ENCODE data around the gene ACOX1. TPM values are rescaled to one million over a fixed set of nuclear protein-coding genes. Genes with fewer than 3 reads are reported as not detected.

ACOX1 gene
- total RNA-seq, 4 donors from 2014 or later = 97.3 to 165 (median 103) TPM

DNA sequence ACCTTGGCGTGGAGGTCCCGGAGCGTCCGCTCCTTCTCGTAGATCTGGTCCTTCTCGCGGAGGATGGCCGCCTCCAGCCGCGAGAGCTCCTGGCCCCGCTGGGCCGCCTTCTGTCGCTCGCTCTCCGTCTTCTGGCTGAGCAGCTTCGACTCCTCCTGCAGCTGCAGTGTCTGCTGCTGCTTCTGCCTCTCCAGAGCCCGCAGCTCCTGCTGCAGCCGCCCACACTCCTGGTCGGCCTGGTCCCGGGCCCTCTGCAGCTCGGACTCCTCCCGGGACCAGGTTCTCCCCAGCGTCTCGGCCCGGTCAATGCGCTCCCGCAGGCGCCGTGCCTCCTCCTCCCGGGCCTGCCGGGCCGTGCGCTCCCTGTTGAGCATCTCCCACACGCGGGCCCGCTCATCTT lies 29.2 kb upstream of the ACOX1 start:
- TF ChIP-seq, protein P1, sequence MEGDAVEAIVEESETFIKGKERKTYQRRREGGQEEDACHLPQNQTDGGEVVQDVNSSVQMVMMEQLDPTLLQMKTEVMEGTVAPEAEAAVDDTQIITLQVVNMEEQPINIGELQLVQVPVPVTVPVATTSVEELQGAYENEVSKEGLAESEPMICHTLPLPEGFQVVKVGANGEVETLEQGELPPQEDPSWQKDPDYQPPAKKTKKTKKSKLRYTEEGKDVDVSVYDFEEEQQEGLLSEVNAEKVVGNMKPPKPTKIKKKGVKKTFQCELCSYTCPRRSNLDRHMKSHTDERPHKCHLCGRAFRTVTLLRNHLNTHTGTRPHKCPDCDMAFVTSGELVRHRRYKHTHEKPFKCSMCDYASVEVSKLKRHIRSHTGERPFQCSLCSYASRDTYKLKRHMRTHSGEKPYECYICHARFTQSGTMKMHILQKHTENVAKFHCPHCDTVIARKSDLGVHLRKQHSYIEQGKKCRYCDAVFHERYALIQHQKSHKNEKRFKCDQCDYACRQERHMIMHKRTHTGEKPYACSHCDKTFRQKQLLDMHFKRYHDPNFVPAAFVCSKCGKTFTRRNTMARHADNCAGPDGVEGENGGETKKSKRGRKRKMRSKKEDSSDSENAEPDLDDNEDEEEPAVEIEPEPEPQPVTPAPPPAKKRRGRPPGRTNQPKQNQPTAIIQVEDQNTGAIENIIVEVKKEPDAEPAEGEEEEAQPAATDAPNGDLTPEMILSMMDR (IDR thresholded peaks at IDR 0.05; ENCODE audit: low read depth) = no peak

DNA sequence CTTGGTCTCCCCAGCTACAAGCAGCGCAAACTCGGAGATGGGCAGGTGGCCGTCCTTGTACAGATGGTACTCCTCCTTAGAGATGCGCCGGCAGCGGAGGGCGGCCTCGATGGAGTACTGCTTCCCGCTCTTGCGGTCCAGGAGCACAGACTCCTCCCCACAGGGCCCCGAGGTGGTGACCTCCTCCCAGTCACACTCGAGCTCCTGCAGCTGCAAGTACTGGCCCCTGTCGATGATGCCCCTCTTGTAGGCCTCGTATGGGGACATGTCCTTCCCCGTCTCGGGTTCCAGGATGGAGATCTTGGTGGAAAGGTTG lies 28.8 kb upstream of the ACOX1 start:
- TF ChIP-seq, protein P1 (IDR thresholded peaks at IDR 0.05; ENCODE audit: low read depth) = no peak

GRCh38 chr17:76007131-76007849 lies 28.3 kb upstream of the ACOX1 start:
- TF ChIP-seq, protein P1 (IDR thresholded peaks at IDR 0.05; ENCODE audit: low read depth) = no peak

DNA sequence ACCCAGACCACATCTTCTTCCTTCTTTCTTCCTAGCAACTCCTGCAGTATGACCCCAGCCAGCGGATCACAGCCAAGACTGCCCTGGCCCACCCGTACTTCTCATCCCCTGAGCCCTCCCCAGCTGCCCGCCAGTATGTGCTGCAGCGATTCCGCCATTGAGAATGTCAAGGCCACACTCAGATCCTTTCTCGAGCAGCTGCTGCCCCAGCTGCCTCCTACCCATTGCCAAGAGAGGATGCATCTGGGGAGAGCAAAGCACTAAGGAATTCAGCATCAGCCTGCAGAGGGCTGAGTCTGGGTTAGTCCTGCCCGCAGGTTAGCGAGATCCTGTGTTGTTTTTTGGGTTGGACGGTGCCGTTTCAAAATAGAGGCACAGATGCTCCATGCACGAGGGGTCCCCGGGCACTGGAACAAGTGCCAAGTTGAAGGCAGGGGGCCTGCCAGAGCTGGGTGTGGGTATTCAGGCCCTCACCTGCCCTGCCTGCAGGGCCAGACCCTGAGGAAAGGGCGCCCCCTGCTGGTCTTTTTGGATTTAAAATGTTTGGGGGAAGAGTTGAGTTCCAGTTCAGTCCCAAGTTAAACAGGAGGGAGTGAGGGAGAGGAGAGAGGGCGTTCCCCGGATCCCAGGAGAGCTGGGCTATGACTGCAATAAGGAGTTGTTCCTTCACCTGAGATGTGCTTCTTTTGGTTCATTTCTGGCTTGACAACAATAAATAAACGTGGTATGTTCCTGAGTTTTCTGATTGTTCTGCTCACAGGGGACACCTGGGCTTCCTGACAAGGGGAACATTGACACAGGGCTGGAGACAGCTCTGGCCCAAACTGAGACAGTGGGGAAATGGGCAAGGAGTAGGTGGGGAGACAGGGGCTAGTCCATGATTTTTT lies 26.5 kb upstream of the ACOX1 start:
- TF ChIP-seq, protein P1 (IDR thresholded peaks at IDR 0.05; ENCODE audit: low read depth) = no peak

GRCh38 chr17:76004750-76005262 lies 25.8 kb upstream of the ACOX1 start:
- TF ChIP-seq, protein P1 (IDR thresholded peaks at IDR 0.05; ENCODE audit: low read depth) = no peak

DNA sequence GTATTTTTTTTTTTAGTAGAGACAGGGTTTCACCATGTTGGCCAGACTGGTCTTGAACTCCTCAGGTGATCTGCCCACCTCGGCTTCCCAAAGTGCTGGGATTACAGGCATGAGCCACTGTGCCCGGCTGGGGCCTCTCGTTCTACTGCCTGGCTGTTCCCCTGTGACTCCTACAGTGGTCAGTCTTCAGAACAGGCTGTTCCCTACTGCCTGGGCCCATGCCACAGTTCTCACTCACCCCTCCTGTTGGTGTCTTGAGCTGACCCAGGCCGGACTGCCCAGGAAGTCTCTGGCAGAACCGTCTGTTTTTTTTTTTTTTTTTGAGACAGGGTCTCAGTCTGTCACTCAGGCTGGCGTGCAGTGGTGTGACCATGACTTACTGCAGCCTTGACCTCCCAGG lies 24.9 kb upstream of the ACOX1 start:
- TF ChIP-seq, protein P1 (IDR thresholded peaks at IDR 0.05; ENCODE audit: low read depth) = no peak

DNA sequence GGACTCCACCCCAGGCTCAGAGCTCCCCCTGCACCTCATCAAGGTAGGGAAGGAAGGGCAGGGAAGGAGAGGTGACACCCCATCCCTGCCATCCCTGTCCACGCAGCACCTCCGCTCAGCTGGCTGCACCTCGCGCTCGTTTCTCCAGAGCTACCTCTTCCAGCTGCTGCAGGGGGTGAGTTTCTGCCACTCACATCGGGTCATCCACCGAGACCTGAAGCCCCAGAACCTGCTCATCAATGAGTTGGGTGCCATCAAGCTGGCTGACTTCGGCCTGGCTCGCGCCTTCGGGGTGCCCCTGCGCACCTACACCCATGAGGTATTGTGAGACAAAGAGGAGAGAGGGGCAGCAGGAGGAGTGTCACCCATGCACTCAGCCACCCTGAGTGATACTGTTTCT lies 23.1 kb upstream of the ACOX1 start:
- TF ChIP-seq, protein P1 (IDR thresholded peaks at IDR 0.05; ENCODE audit: low read depth) = no peak

Measured in subcutaneous adipose tissue (tissue), 4 donors.